Neural progenitor cell (in vitro differentiated cells): ENCODE results near the gene GJB3. TPM values are rescaled to one million over a fixed set of nuclear protein-coding genes. Genes with fewer than 3 reads are reported as not detected.

Experiments
- DNase-seq: peaks from one replicate; pipeline ENCODE4 v3.0.0-alpha.2; 2016; ENCODE audit warnings: low spot score
- H2AFZ ChIP-seq: fragments of 200-600 bp; sonication (generic); replicated peaks from 2 replicates; pipeline ENCODE4 v1.6.1; 2016; ENCODE audit warnings: antibody characterized with exemption
- H3F3A ChIP-seq: fragments of 200-600 bp; sonication (generic); 2 replicates; pipeline ENCODE4 v1.6.1; 2016; ENCODE audit warnings: antibody characterized with exemption, low read depth
- H3K27ac ChIP-seq: fragments of 200-600 bp; sonication (generic); 2 replicates; pipeline ENCODE4 v1.5.1; 2016; ENCODE audit warnings: mild to moderate bottlenecking
- H3K27me3 ChIP-seq: fragments of 200-600 bp; sonication (generic); 2 replicates; pipeline ENCODE4 v1.6.1; 2016; ENCODE audit warnings: mild to moderate bottlenecking, moderate library complexity
- H3K36me3 ChIP-seq: fragments of 200-600 bp; sonication (generic); 2 replicates; pipeline ENCODE4 v1.5.1; 2016
- H3K4me1 ChIP-seq: fragments of 200-600 bp; sonication (generic); 2 replicates; pipeline ENCODE4 v1.6.1; 2016; ENCODE audit warnings: mixed run types
- H3K4me2 ChIP-seq: fragments of 200-600 bp; sonication (generic); 2 replicates; pipeline ENCODE4 v1.6.1; 2016
- H3K4me3 ChIP-seq: fragments of 200-600 bp; sonication (generic); 2 replicates; pipeline ENCODE4 v1.5.1; 2016
- H3K79me2 ChIP-seq: fragments of 200-600 bp; sonication (generic); 2 replicates; pipeline ENCODE4 v1.6.1; 2016; ENCODE audit warnings: low read depth
- H3K9ac ChIP-seq: fragments of 200-600 bp; sonication (generic); 2 replicates; pipeline ENCODE4 v1.6.1; 2016
- H3K9me3 ChIP-seq: fragments of 200-600 bp; sonication (generic); 2 replicates; pipeline ENCODE4 v1.5.1; 2016; ENCODE audit warnings: low read depth
- H4K20me1 ChIP-seq: fragments of 200-600 bp; sonication (generic); 2 replicates; pipeline ENCODE4 v1.6.1; 2016; ENCODE audit warnings: low read depth
- H3K27ac Mint-ChIP-seq: 3 replicates; pipeline ENCODE4 v1.8.0; 2021; ENCODE audit warnings: mixed read lengths
- H3K27me3 Mint-ChIP-seq: 2 replicates; pipeline ENCODE4 v1.8.0; 2022; ENCODE audit warnings: low read depth, mild to moderate bottlenecking, inconsistent platforms, moderate library complexity, mixed read lengths; ENCODE audit not compliant: insufficient read depth
- H3K36me3 Mint-ChIP-seq: 3 replicates; pipeline ENCODE4 v1.8.0; 2021; ENCODE audit warnings: mixed read lengths
- H3K4me1 Mint-ChIP-seq: 3 replicates; pipeline ENCODE4 v1.8.0; 2021; ENCODE audit warnings: mixed read lengths
- H3K4me3 Mint-ChIP-seq: 3 replicates; pipeline ENCODE4 v1.8.0; 2021; ENCODE audit warnings: mild to moderate bottlenecking, moderate library complexity, mixed read lengths
- H3K9me3 Mint-ChIP-seq: 3 replicates; pipeline ENCODE4 v1.8.0; 2020; ENCODE audit warnings: mixed read lengths
- EZH2 ChIP-seq: fragments of 200-600 bp; sonication (generic); IDR thresholded peaks from 2 replicates; pipeline ENCODE4 v1.6.1; 2017; ENCODE audit warnings: antibody characterized with exemption, mild to moderate bottlenecking, moderate library complexity
- EZH2phosphoT487 ChIP-seq: fragments of 200-600 bp; sonication (generic); IDR thresholded peaks from 2 replicates; pipeline ENCODE4 v1.6.1; 2017; ENCODE audit warnings: antibody characterized with exemption
- total RNA-seq: library from RNA; depleted of rRNA; stranded (reverse); fragments of >200 nt; gene quantifications from 2 replicates; pipeline ENCODE4 v1.2.3, GENCODE V29; 2015; ENCODE audit warnings: low replicate concordance
- TF ChIP-seq, protein P1 (sequence below): fragments of 200-600 bp; sonication (generic); IDR thresholded peaks from 2 replicates; pipeline ENCODE4 v1.5.1; 2017; ENCODE audit warnings: antibody characterized with exemption, mild to moderate bottlenecking

The GJB3 gene
- total RNA-seq, 1 donor from 2014 or later = not detected

- Histone ChIP-seq H3K27me3 (peaks cover 42% of the 10 kb centered on the region), H3F3A (no peaks in the 10 kb centered on the region), H3K9ac (no peak overlapping the region), H3K4me3 (no peak overlapping the region), H3K4me1 (no peaks in the 10 kb centered on the region), H3K4me2 (no peak overlapping the region), H2AFZ (no peak overlapping the region), H3K36me3 (no peaks in the 10 kb centered on the region), H3K79me2 (no peaks in the 10 kb centered on the region), H3K27ac (no peak overlapping the region), H4K20me1 (peaks cover 9% of the 10 kb centered on the region), H3K9me3 (no peaks in the 10 kb centered on the region)
- no peak for DNase-seq
- Mint-ChIP-seq H3K27me3 (peaks cover 29% of the 10 kb centered on the region), H3K27ac (no peak overlapping the region), H3K4me1 (peaks cover 9% of the 10 kb centered on the region), H3K36me3 (no peaks in the 10 kb centered on the region), H3K9me3 (peaks cover 3% of the 10 kb centered on the region), H3K4me3 (no peak overlapping the region)
- TF ChIP-seq, protein P1, sequence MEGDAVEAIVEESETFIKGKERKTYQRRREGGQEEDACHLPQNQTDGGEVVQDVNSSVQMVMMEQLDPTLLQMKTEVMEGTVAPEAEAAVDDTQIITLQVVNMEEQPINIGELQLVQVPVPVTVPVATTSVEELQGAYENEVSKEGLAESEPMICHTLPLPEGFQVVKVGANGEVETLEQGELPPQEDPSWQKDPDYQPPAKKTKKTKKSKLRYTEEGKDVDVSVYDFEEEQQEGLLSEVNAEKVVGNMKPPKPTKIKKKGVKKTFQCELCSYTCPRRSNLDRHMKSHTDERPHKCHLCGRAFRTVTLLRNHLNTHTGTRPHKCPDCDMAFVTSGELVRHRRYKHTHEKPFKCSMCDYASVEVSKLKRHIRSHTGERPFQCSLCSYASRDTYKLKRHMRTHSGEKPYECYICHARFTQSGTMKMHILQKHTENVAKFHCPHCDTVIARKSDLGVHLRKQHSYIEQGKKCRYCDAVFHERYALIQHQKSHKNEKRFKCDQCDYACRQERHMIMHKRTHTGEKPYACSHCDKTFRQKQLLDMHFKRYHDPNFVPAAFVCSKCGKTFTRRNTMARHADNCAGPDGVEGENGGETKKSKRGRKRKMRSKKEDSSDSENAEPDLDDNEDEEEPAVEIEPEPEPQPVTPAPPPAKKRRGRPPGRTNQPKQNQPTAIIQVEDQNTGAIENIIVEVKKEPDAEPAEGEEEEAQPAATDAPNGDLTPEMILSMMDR = no peak
- TF ChIP-seq EZH2phosphoT487 = no peak
- TF ChIP-seq EZH2 = no peak
Observed at GRCh38 chr1:34785875-34786470, 5.0 kb downstream of the GJB3 start.

DNA sequence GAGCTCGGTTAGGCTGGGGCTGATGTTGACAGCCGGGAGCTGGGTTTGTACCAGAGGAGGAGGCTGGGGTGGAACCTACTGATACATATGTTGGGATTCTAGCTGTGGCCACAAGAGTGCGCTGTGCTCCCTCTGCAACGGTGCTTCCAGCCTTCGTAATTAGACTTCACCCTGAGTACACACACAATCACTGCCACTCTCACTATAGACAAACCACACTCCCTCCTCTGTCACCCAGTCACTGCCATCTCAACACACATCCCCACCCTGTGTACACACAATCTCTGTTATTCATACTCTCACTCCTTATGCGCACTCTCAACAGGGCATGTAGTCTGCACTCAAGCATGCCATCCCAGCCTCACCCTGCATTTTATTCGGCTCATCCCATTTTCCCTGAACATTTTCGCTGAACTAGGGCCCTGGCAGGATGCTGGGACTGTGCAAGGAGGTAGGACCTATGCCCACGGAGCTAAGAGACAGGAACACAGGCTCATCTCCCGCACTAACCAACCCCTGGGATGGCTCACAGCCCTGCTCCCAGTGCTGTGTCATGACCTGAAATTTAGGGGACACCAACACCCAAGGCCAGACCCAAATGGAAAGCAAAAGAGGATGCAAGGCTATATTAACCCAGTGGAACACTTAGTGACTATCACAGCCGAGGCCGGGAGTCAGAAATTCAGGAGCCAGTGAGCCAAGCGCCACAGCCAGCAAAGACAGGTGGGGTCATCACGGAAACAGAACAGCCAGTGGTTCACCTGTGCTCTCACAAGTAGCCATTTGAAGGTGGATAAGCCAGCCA lies 5.7 kb downstream of the GJB3 start:
- Mint-ChIP-seq H3K36me3 (no peaks in the 10 kb centered on the region), H3K27ac (peak overlapping the region; percentile 64), H3K4me3 (peak overlapping the region; percentile 0), H3K27me3 (peaks cover 32% of the 10 kb centered on the region), H3K4me1 (peaks cover 11% of the 10 kb centered on the region), H3K9me3 (peaks cover 3% of the 10 kb centered on the region)
- peak; percentile 82 for DNase-seq
- Histone ChIP-seq H4K20me1 (peaks cover 8% of the 10 kb centered on the region), H3K27ac (no peak overlapping the region), H3K79me2 (no peaks in the 10 kb centered on the region), H3K36me3 (no peaks in the 10 kb centered on the region), H3F3A (no peaks in the 10 kb centered on the region), H3K27me3 (peaks cover 42% of the 10 kb centered on the region), H3K4me1 (no peaks in the 10 kb centered on the region), H3K4me2 (no peak overlapping the region), H2AFZ (no peak overlapping the region), H3K9ac (no peak overlapping the region), H3K4me3 (no peak overlapping the region), H3K9me3 (no peaks in the 10 kb centered on the region)
- no peak for TF ChIP-seq EZH2
- TF ChIP-seq, protein P1 = peak; percentile 85

DNA sequence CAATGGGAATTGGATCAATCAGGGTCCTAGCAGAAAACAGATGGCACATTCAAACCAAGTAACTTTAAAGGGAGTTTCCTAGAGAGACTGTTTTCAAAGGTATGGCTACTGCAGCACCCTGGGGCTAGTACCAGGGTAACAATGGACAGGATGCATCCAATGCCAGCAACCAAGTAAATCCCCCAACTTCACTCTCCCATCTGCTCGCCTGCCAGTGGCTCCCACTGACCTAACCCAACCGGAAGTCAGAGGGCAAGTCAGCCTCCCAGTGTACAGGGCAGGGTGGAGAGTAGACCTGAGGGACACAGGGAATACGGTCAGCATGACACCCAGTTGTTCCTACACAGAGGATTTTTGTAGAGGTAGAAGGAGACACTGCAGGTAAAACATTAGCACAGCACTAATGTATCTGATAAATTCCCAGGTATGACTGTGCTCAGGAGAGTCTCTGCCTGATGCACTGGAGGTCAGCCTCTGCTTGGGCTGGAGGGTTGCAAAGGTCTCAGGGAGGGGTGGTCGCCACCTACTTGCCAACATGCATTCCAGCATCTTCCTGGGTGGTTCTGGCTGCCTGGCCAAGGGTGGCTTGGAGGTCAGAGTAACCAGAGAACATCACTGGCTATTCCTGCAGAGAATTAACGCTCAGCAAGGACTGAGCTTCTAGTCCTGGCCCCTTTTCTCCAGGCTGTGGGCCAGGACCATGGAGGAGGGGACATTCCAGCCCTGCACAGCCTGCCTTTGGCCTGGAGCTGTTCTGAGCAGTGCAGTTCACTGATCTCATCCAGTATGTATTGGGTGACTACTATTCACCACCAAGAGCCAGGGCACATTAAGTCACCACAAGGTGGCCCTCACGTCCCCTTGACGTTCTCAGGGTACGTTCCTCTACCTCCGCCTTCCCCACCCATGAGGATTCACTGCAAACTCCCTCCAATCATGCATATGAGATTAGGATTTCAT lies 6.7 kb downstream of the GJB3 start:
- H4K20me1 ChIP-seq = no peaks in the 10 kb centered on the region
- H3K79me2 ChIP-seq = no peaks in the 10 kb centered on the region
- no peaks in the 10 kb centered on the region for H3F3A ChIP-seq
- DNase-seq = peak; percentile 38
- no peaks in the 10 kb centered on the region for H3K9me3 ChIP-seq
- peaks cover 42% of the 10 kb centered on the region for H3K27me3 ChIP-seq
- H2AFZ ChIP-seq = no peak overlapping the region
- H3K4me1 Mint-ChIP-seq = peaks cover 10% of the 10 kb centered on the region
- H3K9me3 Mint-ChIP-seq = peaks cover 3% of the 10 kb centered on the region
- no peaks in the 10 kb centered on the region for H3K4me1 ChIP-seq
- H3K4me3 Mint-ChIP-seq = no peak overlapping the region
- H3K36me3 ChIP-seq = no peaks in the 10 kb centered on the region
- TF ChIP-seq, protein P1 = peak; percentile 45
- TF ChIP-seq EZH2 = no peak
- H3K36me3 Mint-ChIP-seq = no peaks in the 10 kb centered on the region
- H3K4me3 ChIP-seq = no peak overlapping the region
- H3K4me2 ChIP-seq = no peak overlapping the region
- no peak overlapping the region for H3K27ac Mint-ChIP-seq
- H3K27me3 Mint-ChIP-seq = peaks cover 23% of the 10 kb centered on the region
- no peak overlapping the region for H3K9ac ChIP-seq
- H3K27ac ChIP-seq = no peak overlapping the region
